Psoas muscle (tissue), 8 donors: ENCODE results near the gene DDIT4L. TPM values are rescaled to one million over a fixed set of nuclear protein-coding genes. Genes with fewer than 3 reads are reported as not detected.
A peak's percentile ranks its signal among the peaks of the same experiment; 100 is the strongest.

Experiments
- ATAC-seq, 4 donors: fragments of 200-7000 bp; cut with Tn5 transposase; one replicate each; pipeline ENCODE4 v1.9.1; 2020; ENCODE audit warnings: moderate library complexity in 3 of 4, mild to moderate bottlenecking in 2 of 4
- DNase-seq, 2 donors: peaks; one replicate each; pipeline ENCODE4 v3.0.0-alpha.2; 2020
- H3K27ac ChIP-seq: fragments of 200-600 bp; one replicate; pipeline ENCODE4 v1.8.0; 2022
- H3K27me3 ChIP-seq, 3 donors: fragments of 200-600 bp in 1 of 3; one replicate each; pipeline versions ENCODE4 v1.6.1 to v1.8.0; 2013 to 2022; ENCODE audit warnings: low read length in 2 of 3, mild to moderate bottlenecking in 2 of 3, moderate library complexity in 1 of 3; ENCODE audit not compliant: insufficient read depth in 3 of 3
- H3K36me3 ChIP-seq, 2 donors: fragments of 200-600 bp in 1 of 2; one replicate each; pipeline versions ENCODE4 v1.6.1 to v1.8.0; 2013 to 2022; ENCODE audit warnings: low read depth in 1 of 2, mild to moderate bottlenecking in 1 of 2, moderate library complexity in 1 of 2; ENCODE audit not compliant: insufficient read depth in 1 of 2
- H3K4me1 ChIP-seq: fragments of 200-600 bp; one replicate; pipeline ENCODE4 v1.8.0; 2022
- H3K4me3 ChIP-seq: fragments of 200-600 bp; one replicate; pipeline ENCODE4 v1.8.0; 2022; ENCODE audit warnings: mild to moderate bottlenecking
- H3K9me3 ChIP-seq: fragments of 200-600 bp; one replicate; pipeline ENCODE4 v1.8.0; 2022
- WGBS, 3 donors: extraction: QIAGEN DNeasy Blood & Tissue Kit; methylation state at CpG; one replicate each; pipeline versions ENCODE4 v1.1.6 to v1.1.7; 2013; 5-methylcytosine and 5-hydroxymethylcytosine counted together
- intact Hi-C, 2 donors: fragments of 100-400 bp; cut with DNase I; formaldehyde crosslinking; loops; one replicate each; pipeline versions ENCODE4 v1.11.0 to v1.14.2; 2022
- polyA plus RNA-seq, 3 donors: library from polyadenylated mRNA; stranded (reverse); fragments of 200-250 nt; gene quantifications; one replicate each; pipeline ENCODE4 v1.2.3, GENCODE V29; 2013
- total RNA-seq, 4 donors: library from RNA; stranded (reverse); fragmentation: NEBNext Ultra II Directional in 2 of 4; extraction: Animal tissue kit (Norgen Biotek cat#: 25700) in 2 of 4; gene quantifications; one replicate each; pipeline versions ENCODE4 v1.2.1 to v1.2.4, GENCODE V29; 2021 to 2023
- TF ChIP-seq, protein P1 (sequence below): fragments of 200-600 bp; IDR thresholded peaks from one replicate; pipeline ENCODE4 v1.8.0; 2022; ENCODE audit warnings: antibody characterized with exemption
- donor health status: healthy with polysubstance abuse.
- donor health status: DM: no; HTN: no; CAD: no; lungs with moderate emphysema.
- donor health status: Bipolar disorder and iron deficiency.
- donor health status: healthy.
- donor health status: DM: yes; HTN: yes; CAD: no.
- donor health status: DM: no; HTN: no; CAD: no.
- donor health status: DM: no; HTN: no; CAD: no.
- donor health status: DM: yes; HTN: yes; CAD: no.

DDIT4L gene
- total and polyA plus RNA-seq, 7 donors, result 84.2 to 403 (median 160) TPM

DNA sequence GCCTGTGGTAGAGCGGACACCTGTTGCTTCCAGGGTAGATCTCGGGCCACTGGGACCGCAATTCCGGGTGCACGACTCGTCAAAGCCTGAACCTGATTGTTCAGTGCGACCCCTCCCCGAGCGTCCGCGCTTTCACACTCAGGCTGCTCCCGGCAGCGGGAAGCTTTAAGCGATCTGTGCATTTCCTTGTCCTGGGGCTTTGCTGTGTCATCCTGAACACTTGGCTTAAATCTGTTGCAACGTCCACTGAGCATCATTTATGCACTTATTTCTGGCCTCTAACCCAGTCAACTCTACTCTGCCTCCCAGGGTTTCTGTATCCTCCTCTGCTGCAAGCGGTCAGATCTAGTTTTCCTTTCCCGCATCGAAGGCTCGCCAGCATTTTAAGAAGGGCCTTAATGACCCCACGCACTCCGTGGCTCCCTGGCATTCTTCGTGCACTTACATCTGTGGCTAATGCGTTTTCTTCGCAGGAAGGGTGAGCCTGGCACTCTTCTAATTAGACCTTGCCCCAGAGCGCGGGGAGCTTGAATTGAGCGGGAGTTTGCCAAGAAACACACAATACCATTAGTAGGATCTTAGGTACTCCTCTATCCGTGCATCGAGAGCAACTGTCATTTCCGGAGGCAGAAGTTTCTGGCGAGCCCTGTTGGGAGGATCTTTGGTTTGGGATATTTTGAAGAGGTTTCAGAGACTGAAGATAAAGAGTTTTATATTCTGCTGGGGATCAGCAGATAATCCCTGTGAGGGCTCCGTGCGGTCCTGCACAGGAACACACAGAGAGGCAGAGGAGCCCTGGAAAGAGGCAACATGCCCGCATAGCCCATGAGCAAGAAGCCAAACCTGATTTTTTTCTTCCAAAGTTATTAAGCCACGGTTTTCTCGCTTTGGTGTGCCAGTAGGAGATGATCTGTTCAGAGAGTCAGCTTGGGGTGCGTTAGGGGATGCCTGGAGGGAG, 654 bp upstream of the DDIT4L start:
- H3K4me1 ChIP-seq, result peaks cover 18% of the 10 kb centered on the region
- peaks cover 0 to 35% of the 10 kb centered on the region in 2 donors for H3K36me3 ChIP-seq
- peak; percentile 44 to 72 (median 60) for ATAC-seq
- DNase-seq, result peak in 1 of 2 donors; percentile 50
- no peaks in the 10 kb centered on the region for H3K9me3 ChIP-seq
- intact Hi-C loops, result loop anchor here in 1 of 2 donors (1.0 kb wide), 1 partner anchor 56 kb away; no protein-coding TSS in a partner anchor
- H3K27ac ChIP-seq, result peak overlapping the region; percentile 89
- 3 to 5% (median 4%) methylated on average over 37 of the region's 37 CpGs for WGBS, 3 donors
- H3K4me3 ChIP-seq, result peak overlapping the region; percentile 90
- TF ChIP-seq, protein P1, sequence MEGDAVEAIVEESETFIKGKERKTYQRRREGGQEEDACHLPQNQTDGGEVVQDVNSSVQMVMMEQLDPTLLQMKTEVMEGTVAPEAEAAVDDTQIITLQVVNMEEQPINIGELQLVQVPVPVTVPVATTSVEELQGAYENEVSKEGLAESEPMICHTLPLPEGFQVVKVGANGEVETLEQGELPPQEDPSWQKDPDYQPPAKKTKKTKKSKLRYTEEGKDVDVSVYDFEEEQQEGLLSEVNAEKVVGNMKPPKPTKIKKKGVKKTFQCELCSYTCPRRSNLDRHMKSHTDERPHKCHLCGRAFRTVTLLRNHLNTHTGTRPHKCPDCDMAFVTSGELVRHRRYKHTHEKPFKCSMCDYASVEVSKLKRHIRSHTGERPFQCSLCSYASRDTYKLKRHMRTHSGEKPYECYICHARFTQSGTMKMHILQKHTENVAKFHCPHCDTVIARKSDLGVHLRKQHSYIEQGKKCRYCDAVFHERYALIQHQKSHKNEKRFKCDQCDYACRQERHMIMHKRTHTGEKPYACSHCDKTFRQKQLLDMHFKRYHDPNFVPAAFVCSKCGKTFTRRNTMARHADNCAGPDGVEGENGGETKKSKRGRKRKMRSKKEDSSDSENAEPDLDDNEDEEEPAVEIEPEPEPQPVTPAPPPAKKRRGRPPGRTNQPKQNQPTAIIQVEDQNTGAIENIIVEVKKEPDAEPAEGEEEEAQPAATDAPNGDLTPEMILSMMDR, result no peak
- no peaks in the 10 kb centered on the region for H3K27me3 ChIP-seq

DNA sequence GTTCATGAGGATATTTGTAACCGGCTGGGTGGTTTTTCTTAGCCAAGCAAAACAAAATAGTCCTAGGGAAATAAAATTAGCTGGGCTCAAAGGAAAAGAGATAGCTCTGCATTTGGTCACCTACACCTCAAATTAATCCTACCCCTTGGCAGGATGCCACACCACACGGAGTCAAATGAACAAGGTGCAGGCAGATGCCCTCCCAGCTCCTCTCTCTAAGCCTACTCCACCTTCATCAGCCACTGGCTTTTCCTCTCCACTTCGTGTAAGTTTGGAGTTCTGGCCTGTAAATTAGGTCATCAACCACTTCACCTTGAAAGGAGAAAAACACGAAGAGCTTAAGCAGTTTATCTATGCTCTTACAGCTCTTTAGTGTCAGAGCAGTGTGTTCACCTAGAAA, 1.4 kb downstream of the DDIT4L start:
- TF ChIP-seq, protein P1, result no peak
- ATAC-seq, result peak; percentile 44 to 56 (median 54)
- peak; percentile 41 to 74 for DNase-seq
- peaks cover 0 to 56% of the 10 kb centered on the region in 2 donors for H3K36me3 ChIP-seq
- intact Hi-C loops, result loop anchor here (5.0 to 10.0 kb wide), 4 partner anchors 92 to 223 kb away; no protein-coding TSS in a partner anchor
- 14 to 22% (median 19%) methylated on average over 4 of the region's 4 CpGs for WGBS, 3 donors
- H3K9me3 ChIP-seq, result no peaks in the 10 kb centered on the region
- peak overlapping the region; percentile 90 for H3K4me3 ChIP-seq
- peaks cover 18% of the 10 kb centered on the region for H3K4me1 ChIP-seq
- no peaks in the 10 kb centered on the region for H3K27me3 ChIP-seq
- H3K27ac ChIP-seq, result peak overlapping the region; percentile 89

DNA sequence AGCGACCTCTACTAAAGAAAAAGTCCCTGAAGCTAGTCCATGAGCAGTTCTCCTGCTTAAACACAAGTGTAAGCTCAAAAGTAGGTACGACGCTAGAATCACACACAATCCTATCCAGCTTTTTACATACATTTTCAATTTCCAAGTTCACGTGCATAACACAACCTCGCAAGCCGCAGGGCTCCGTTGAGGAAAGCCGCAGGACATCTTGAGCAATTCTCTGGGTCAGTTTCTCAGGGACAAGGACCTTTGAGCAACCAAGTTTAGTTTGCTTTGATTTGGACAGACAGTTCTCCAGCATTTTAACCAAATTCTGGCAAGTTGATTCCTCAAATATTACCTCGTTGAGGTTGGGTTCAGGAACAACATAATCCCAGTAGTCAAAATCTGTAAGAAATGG, 2.5 kb downstream of the DDIT4L start:
- DNase-seq (no peak), ATAC-seq (peak in 1 of 4 donors; percentile 44)
- peak overlapping the region; percentile 90 for H3K4me3 ChIP-seq
- intact Hi-C loops, result loop anchor here (5.0 to 10.0 kb wide), 4 partner anchors 90 to 225 kb away; no protein-coding TSS in a partner anchor
- H3K4me1 ChIP-seq, result peaks cover 18% of the 10 kb centered on the region
- peak overlapping the region; percentile 89 for H3K27ac ChIP-seq
- H3K27me3 ChIP-seq, result no peaks in the 10 kb centered on the region
- H3K9me3 ChIP-seq, result no peaks in the 10 kb centered on the region
- H3K36me3 ChIP-seq, result peaks cover 0 to 57% of the 10 kb centered on the region in 2 donors
- WGBS, 3 donors, result 31 to 42% (median 35%) methylated on average over 9 of the region's 9 CpGs
- TF ChIP-seq, protein P1, result no peak

DNA sequence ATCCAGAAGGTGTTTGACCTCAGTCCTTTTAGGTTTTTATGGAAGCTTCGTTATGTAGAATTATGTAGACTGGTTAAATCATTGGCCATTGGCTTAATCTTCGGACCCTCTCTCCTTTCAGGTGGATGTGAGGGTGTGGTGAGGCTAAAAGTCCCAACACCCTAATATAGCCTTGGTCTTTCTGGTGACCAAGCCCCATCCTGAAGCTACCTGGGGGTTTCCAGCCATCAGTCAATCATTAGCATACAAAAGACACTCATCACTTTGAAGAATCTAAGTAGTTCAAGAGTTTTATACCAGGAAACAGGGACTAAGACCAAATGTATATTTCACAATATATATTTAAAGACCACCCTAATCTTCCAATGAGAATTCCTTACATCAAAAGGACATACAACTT, 5.5 kb downstream of the DDIT4L start:
- no peaks in the 10 kb centered on the region for H3K27me3 ChIP-seq
- H3K27ac ChIP-seq, result peak overlapping the region; percentile 89
- DNase-seq (no peak), ATAC-seq (no peak)
- H3K36me3 ChIP-seq, result peaks cover 0 to 57% of the 10 kb centered on the region in 2 donors
- peak overlapping the region; percentile 90 for H3K4me3 ChIP-seq
- TF ChIP-seq, protein P1, result no peak
- no peaks in the 10 kb centered on the region for H3K4me1 ChIP-seq
- H3K9me3 ChIP-seq, result no peaks in the 10 kb centered on the region
- intact Hi-C loops, result loop anchor here (5.0 to 10.0 kb wide), 4 partner anchors 87 to 228 kb away; no protein-coding TSS in a partner anchor
- 71 to 90% (median 81%) methylated on average over 2 of the region's 2 CpGs for WGBS, 3 donors
